Astrocyte (in vitro differentiated cells and primary cell): ENCODE measurements around the gene NHLH1. TPM values are rescaled to one million over a fixed set of nuclear protein-coding genes. Genes with fewer than 3 reads are reported as not detected.

Source experiments
- DNase-seq: peaks from one replicate; pipeline ENCODE4 v3.0.0-alpha.2; 2010; ENCODE audit warnings: low read depth
- FAIRE-seq: peaks from 2 replicates; lab custom pipeline; 2011; peaks lifted over from hg19 to GRCh38; lab: Jason Lieb, UNC
- H2AFZ ChIP-seq: 2 replicates; pipeline ENCODE4 v1.6.0; 2012; ENCODE audit warnings: low read depth, low read length, inconsistent platforms
- H3K27ac ChIP-seq: 2 replicates; pipeline ENCODE4 v1.5.1; 2011; ENCODE audit warnings: low read depth, low read length, inconsistent platforms
- H3K27me3 ChIP-seq: 2 replicates; pipeline ENCODE4 v1.6.0; 2011; ENCODE audit warnings: low read length, inconsistent platforms; ENCODE audit not compliant: insufficient read depth
- H3K36me3 ChIP-seq: 2 replicates; pipeline ENCODE4 v1.5.1; 2011; ENCODE audit warnings: low read length, inconsistent platforms; ENCODE audit not compliant: insufficient read depth
- H3K4me1 ChIP-seq: 2 replicates; pipeline ENCODE4 v1.5.1; 2011; ENCODE audit warnings: low read length, inconsistent platforms; ENCODE audit not compliant: insufficient read depth
- H3K4me2 ChIP-seq: 2 replicates; pipeline ENCODE4 v1.6.0; 2012; ENCODE audit warnings: low read length, inconsistent platforms
- H3K4me3 ChIP-seq: 2 replicates; pipeline ENCODE4 v1.5.1; 2011; ENCODE audit warnings: low read depth, mild to moderate bottlenecking, low read length, inconsistent platforms; ENCODE audit not compliant: insufficient read depth
- H3K79me2 ChIP-seq: 2 replicates; pipeline ENCODE4 v1.6.0; 2012; ENCODE audit warnings: mild to moderate bottlenecking, low read length, inconsistent platforms; ENCODE audit not compliant: insufficient read depth
- H3K9ac ChIP-seq: 2 replicates; pipeline ENCODE4 v1.6.0; 2012; ENCODE audit warnings: mild to moderate bottlenecking, low read length, inconsistent platforms
- H3K9me3 ChIP-seq: 2 replicates; pipeline ENCODE4 v1.5.1; 2012; ENCODE audit warnings: low read depth, mild to moderate bottlenecking, low read length, inconsistent platforms; ENCODE audit not compliant: insufficient read depth
- H4K20me1 ChIP-seq: 2 replicates; pipeline ENCODE4 v1.6.0; 2012; ENCODE audit warnings: low read length, inconsistent platforms; ENCODE audit not compliant: insufficient read depth
- H3K27ac Mint-ChIP-seq: one replicate; pipeline ENCODE4 v1.8.0; 2021; ENCODE audit warnings: mild to moderate bottlenecking, mixed read lengths; ENCODE audit not compliant: unreplicated experiment
- H3K27me3 Mint-ChIP-seq: one replicate; pipeline ENCODE4 v1.8.0; 2021; ENCODE audit warnings: low read depth, mixed read lengths; ENCODE audit not compliant: unreplicated experiment
- H3K36me3 Mint-ChIP-seq: one replicate; pipeline ENCODE4 v1.8.0; 2021; ENCODE audit warnings: low read depth, mixed read lengths; ENCODE audit not compliant: unreplicated experiment
- H3K4me1 Mint-ChIP-seq: one replicate; pipeline ENCODE4 v1.8.0; 2021; ENCODE audit warnings: low read depth, mixed read lengths; ENCODE audit not compliant: unreplicated experiment
- H3K4me3 Mint-ChIP-seq: one replicate; pipeline ENCODE4 v1.8.0; 2021; ENCODE audit warnings: mild to moderate bottlenecking, moderate library complexity, mixed read lengths; ENCODE audit not compliant: unreplicated experiment
- H3K9me3 Mint-ChIP-seq: one replicate; pipeline ENCODE4 v1.8.0; 2021; ENCODE audit warnings: mild to moderate bottlenecking, mixed read lengths; ENCODE audit not compliant: unreplicated experiment
- CTCF ChIP-seq: IDR thresholded peaks from 2 replicates; pipeline ENCODE4 v1.5.1; 2011; ENCODE audit warnings: low read depth, mild to moderate bottlenecking, inconsistent platforms, low read length, moderate library complexity; ENCODE audit not compliant: insufficient read depth
- EZH2 ChIP-seq: IDR thresholded peaks from 2 replicates; pipeline ENCODE4 v1.6.1; 2012; ENCODE audit warnings: mild to moderate bottlenecking, low read length, inconsistent platforms; ENCODE audit not compliant: insufficient read depth
- total RNA-seq: library from RNA; stranded (reverse); gene quantifications from 2 replicates; pipeline ENCODE4 v1.2.1, GENCODE V29; 2021

NHLH1 gene
- total RNA-seq, 1 donor from 2014 or later, result 0.70 TPM

GRCh38 chr1:160416369-160416768, 49.5 kb downstream of the NHLH1 start:
- no peaks in the 10 kb centered on the region for H3K27me3 ChIP-seq
- Mint-ChIP-seq H3K27ac (no peak overlapping the region), H3K9me3 (peaks cover 2% of the 10 kb centered on the region), H3K4me1 (peaks cover 6% of the 10 kb centered on the region), H3K36me3 (peaks cover 18% of the 10 kb centered on the region), H3K4me3 (no peak overlapping the region), H3K27me3 (no peaks in the 10 kb centered on the region)
- TF ChIP-seq EZH2 (no peak), CTCF (peak; percentile 54)
- H4K20me1 ChIP-seq, result no peaks in the 10 kb centered on the region
- no peak for FAIRE-seq
- peaks cover 7% of the 10 kb centered on the region for H3K79me2 ChIP-seq
- H2AFZ ChIP-seq, result no peak overlapping the region
- H3K4me1 ChIP-seq, result no peaks in the 10 kb centered on the region
- no peak overlapping the region for H3K9ac ChIP-seq
- H3K9me3 ChIP-seq, result no peaks in the 10 kb centered on the region
- H3K27ac ChIP-seq, result no peak overlapping the region
- DNase-seq, result peak; percentile 20
- H3K4me2 ChIP-seq, result no peak overlapping the region
- H3K36me3 ChIP-seq, result no peaks in the 10 kb centered on the region
- H3K4me3 ChIP-seq, result no peak overlapping the region

DNA sequence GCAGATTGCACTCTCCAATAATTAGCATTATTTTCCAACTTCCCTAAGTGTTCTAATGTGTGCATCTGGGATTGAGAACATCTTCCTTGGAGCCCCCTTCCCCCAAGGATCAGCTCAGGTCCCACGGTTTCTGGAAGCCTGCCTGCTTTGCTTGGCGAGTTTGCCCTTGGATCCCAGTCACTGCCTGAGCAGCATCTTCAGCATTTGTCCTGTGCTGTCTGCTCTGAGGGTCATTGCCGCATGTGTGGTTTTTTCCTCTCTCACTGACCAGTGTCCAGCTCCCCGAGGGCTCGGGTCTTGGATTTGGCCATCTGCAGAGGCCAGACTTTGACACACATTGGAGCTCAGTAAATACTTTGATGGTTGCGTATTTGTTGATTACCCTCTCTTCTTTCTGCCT, 51.6 kb downstream of the NHLH1 start:
- Histone ChIP-seq H3K4me3 (no peak overlapping the region), H2AFZ (no peak overlapping the region), H3K4me2 (no peak overlapping the region), H3K4me1 (no peaks in the 10 kb centered on the region), H3K27me3 (no peaks in the 10 kb centered on the region), H3K79me2 (no peaks in the 10 kb centered on the region), H3K27ac (no peak overlapping the region), H3K36me3 (no peaks in the 10 kb centered on the region), H3K9me3 (no peaks in the 10 kb centered on the region), H4K20me1 (no peaks in the 10 kb centered on the region), H3K9ac (no peak overlapping the region)
- Mint-ChIP-seq H3K27me3 (no peaks in the 10 kb centered on the region), H3K4me1 (peaks cover 2% of the 10 kb centered on the region), H3K36me3 (peaks cover 27% of the 10 kb centered on the region), H3K27ac (no peak overlapping the region), H3K4me3 (no peak overlapping the region), H3K9me3 (peaks cover 2% of the 10 kb centered on the region)
- TF ChIP-seq EZH2 (no peak), CTCF (no peak)
- FAIRE-seq, result no peak
- DNase-seq, result no peak

GRCh38 chr1:160419150-160419837, 52.4 kb downstream of the NHLH1 start:
- Histone ChIP-seq H3K27ac (no peak overlapping the region), H3K36me3 (no peaks in the 10 kb centered on the region), H3K4me2 (no peak overlapping the region), H3K79me2 (no peaks in the 10 kb centered on the region), H3K27me3 (no peaks in the 10 kb centered on the region), H3K9me3 (no peaks in the 10 kb centered on the region), H3K4me3 (no peak overlapping the region), H4K20me1 (no peaks in the 10 kb centered on the region), H3K9ac (no peak overlapping the region), H2AFZ (no peak overlapping the region), H3K4me1 (no peaks in the 10 kb centered on the region)
- Mint-ChIP-seq H3K4me1 (peaks cover 2% of the 10 kb centered on the region), H3K4me3 (no peak overlapping the region), H3K36me3 (peaks cover 29% of the 10 kb centered on the region), H3K27me3 (no peaks in the 10 kb centered on the region), H3K9me3 (no peaks in the 10 kb centered on the region), H3K27ac (peak overlapping the region; percentile 20)
- TF ChIP-seq EZH2 (no peak), CTCF (no peak)
- no peak for FAIRE-seq
- DNase-seq, result no peak
